Loucy (cell line): ENCODE measurements around the gene GORAB.

Experiments
- H2AFZ ChIP-seq: fragments of 200-600 bp; sonication (generic); 2 replicates; pipeline ENCODE4 v1.6.0; 2016; ENCODE audit warnings: antibody characterized with exemption, mild to moderate bottlenecking, low read length, moderate library complexity
- H3F3A ChIP-seq: fragments of 200-600 bp; 2 replicates; pipeline ENCODE4 v1.6.0; 2016; ENCODE audit warnings: antibody characterized with exemption, low read depth, mild to moderate bottlenecking
- H3K27me3 ChIP-seq: fragments of 200-600 bp; sonication (generic); 2 replicates; pipeline ENCODE4 v1.6.1; 2014; ENCODE audit warnings: low read length, mild to moderate bottlenecking; ENCODE audit not compliant: insufficient read depth, poor library complexity, severe bottlenecking
- H3K36me3 ChIP-seq: fragments of 200-600 bp; sonication (generic); 2 replicates; pipeline ENCODE4 v1.6.1; 2016; ENCODE audit warnings: low read length; ENCODE audit not compliant: insufficient read depth
- H3K4me1 ChIP-seq: fragments of 200-600 bp; sonication (generic); 2 replicates; pipeline ENCODE4 v1.5.1; 2014; ENCODE audit warnings: low read length, mild to moderate bottlenecking; ENCODE audit not compliant: insufficient read depth, poor library complexity, severe bottlenecking
- H3K4me2 ChIP-seq: fragments of 200-600 bp; sonication (generic); 2 replicates; pipeline ENCODE4 v1.6.0; 2014; ENCODE audit warnings: antibody characterized with exemption, low read length, low read depth, mild to moderate bottlenecking; ENCODE audit not compliant: poor library complexity, severe bottlenecking
- H3K4me3 ChIP-seq: fragments of 200-600 bp; sonication (generic); 2 replicates; pipeline ENCODE4 v1.5.1; 2014; ENCODE audit warnings: low read length, mild to moderate bottlenecking, mixed read lengths; ENCODE audit not compliant: poor library complexity, severe bottlenecking
- H3K79me2 ChIP-seq: fragments of 200-600 bp; sonication (generic); 2 replicates; pipeline ENCODE4 v1.6.1; 2014; ENCODE audit warnings: low read length; ENCODE audit not compliant: insufficient read depth
- H3K9ac ChIP-seq: fragments of 200-600 bp; sonication (generic); 2 replicates; pipeline ENCODE4 v1.6.0; 2014; ENCODE audit warnings: mild to moderate bottlenecking, low read depth, low read length, moderate library complexity; ENCODE audit not compliant: poor library complexity, severe bottlenecking
- H3K9me2 ChIP-seq: fragments of 200-600 bp; sonication (generic); replicated peaks from 2 replicates; pipeline ENCODE4 v1.6.1; 2016; ENCODE audit warnings: low read depth, low read length, mixed read lengths
- H3K9me3 ChIP-seq: fragments of 200-600 bp; sonication (generic); 2 replicates; pipeline ENCODE4 v1.6.1; 2014; ENCODE audit warnings: mild to moderate bottlenecking, antibody characterized with exemption, low read length, low read depth; ENCODE audit not compliant: insufficient read depth
- H4K20me1 ChIP-seq: fragments of 200-600 bp; sonication (generic); 2 replicates; pipeline ENCODE4 v1.6.0; 2014; ENCODE audit warnings: antibody characterized with exemption, low read length, mild to moderate bottlenecking; ENCODE audit not compliant: insufficient read depth, poor library complexity, severe bottlenecking
- EZH2phosphoT487 ChIP-seq: fragments of 200-600 bp; IDR thresholded peaks from 2 replicates; pipeline ENCODE4 v1.6.1; 2018; ENCODE audit warnings: antibody characterized with exemption, mild to moderate bottlenecking, moderate library complexity, borderline replicate concordance
- TF ChIP-seq, protein P1 (sequence below): fragments of 200-600 bp; sonication (generic); conservative IDR thresholded peaks from 2 replicates; pipeline ENCODE4 v1.5.1; 2014; ENCODE audit warnings: mild to moderate bottlenecking, antibody characterized with exemption, low read length

GORAB gene

DNA sequence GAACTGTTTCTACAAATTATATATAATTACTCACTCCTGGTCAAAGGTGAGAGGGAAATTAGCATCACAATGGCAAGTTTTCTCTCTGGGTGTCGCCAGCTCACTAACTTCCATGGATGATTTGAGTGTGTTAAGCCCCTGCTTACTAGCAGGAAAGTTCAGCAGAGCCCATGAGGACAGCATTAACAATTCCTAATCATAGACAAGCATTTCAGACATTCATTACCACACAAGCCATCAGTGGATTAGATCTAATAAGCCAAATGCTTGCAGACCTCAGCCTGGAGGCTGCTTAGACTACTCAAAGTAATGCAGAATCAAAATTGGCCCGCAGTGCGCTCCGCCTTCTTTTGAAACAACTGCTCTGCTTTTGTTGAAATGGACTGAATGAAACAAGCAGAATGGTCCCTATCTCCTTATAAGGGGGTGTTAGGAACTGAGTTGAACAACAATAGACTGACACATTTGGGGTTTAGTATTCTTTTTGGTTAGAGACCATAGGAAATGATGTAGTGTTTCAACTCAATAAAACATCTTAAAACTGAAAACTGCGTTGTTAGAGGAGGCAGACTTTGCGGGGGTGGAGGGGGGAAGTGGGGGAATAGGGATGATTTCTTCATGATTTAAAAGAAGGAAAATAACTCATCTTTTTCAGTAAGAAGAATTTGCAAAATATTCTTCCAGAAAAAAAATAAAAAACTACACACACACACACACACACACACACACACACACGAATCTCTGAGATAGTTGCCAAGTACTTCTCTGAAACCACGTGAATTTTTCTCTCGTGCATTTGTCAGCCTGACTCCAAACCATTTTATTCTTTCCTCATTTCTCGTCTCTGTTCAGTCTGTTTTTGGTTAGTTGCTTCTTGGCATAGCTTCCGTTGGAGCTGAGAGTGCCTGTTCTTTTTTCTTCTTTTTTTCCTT lies 54.6 kb downstream of the GORAB start:
- Histone ChIP-seq H3K4me1 (peaks cover 15% of the 10 kb centered on the region), H3K9ac (no peak overlapping the region), H3K4me3 (no peak overlapping the region), H3K27me3 (no peaks in the 10 kb centered on the region), H3K9me2 (no peaks in the 10 kb centered on the region), H3K9me3 (no peaks in the 10 kb centered on the region), H4K20me1 (no peaks in the 10 kb centered on the region), H2AFZ (peak overlapping the region; percentile 66), H3F3A (no peaks in the 10 kb centered on the region; the same call in 1 of the 2 replicates), H3K4me2 (no peak overlapping the region), H3K79me2 (no peaks in the 10 kb centered on the region), H3K36me3 (no peaks in the 10 kb centered on the region)
- TF ChIP-seq, protein P1, sequence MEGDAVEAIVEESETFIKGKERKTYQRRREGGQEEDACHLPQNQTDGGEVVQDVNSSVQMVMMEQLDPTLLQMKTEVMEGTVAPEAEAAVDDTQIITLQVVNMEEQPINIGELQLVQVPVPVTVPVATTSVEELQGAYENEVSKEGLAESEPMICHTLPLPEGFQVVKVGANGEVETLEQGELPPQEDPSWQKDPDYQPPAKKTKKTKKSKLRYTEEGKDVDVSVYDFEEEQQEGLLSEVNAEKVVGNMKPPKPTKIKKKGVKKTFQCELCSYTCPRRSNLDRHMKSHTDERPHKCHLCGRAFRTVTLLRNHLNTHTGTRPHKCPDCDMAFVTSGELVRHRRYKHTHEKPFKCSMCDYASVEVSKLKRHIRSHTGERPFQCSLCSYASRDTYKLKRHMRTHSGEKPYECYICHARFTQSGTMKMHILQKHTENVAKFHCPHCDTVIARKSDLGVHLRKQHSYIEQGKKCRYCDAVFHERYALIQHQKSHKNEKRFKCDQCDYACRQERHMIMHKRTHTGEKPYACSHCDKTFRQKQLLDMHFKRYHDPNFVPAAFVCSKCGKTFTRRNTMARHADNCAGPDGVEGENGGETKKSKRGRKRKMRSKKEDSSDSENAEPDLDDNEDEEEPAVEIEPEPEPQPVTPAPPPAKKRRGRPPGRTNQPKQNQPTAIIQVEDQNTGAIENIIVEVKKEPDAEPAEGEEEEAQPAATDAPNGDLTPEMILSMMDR, result no peak
- no peak for TF ChIP-seq EZH2phosphoT487

DNA sequence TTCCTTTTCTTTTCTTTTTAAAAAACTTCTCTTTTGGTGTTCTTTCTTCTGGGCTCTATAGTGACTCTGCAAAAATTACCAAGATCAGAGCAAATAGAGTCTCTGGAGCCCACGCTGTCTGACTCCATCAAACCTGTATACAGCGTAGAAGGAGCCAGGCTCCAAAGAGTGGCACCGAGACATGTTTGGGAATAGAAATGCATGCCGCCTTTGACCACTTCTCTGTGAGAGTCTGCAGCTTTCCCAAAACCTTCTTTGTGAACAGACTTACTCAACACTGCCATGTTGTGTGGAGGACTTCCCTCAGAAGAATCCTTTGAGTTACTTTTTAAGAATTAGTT lies 55.3 kb downstream of the GORAB start:
- H3K4me2 ChIP-seq, result no peak overlapping the region
- peaks cover 15% of the 10 kb centered on the region for H3K4me1 ChIP-seq
- H3K9ac ChIP-seq, result no peak overlapping the region
- no peaks in the 10 kb centered on the region for H3K36me3 ChIP-seq
- TF ChIP-seq, protein P1, result no peak
- TF ChIP-seq EZH2phosphoT487, result no peak
- H3K27me3 ChIP-seq, result no peaks in the 10 kb centered on the region
- no peaks in the 10 kb centered on the region; the same call in 1 of the 2 replicates for H3F3A ChIP-seq
- H3K9me3 ChIP-seq, result no peaks in the 10 kb centered on the region
- H3K4me3 ChIP-seq, result no peak overlapping the region
- no peaks in the 10 kb centered on the region for H3K79me2 ChIP-seq
- no peaks in the 10 kb centered on the region for H3K9me2 ChIP-seq
- H4K20me1 ChIP-seq, result no peaks in the 10 kb centered on the region
- no peak overlapping the region for H2AFZ ChIP-seq

DNA sequence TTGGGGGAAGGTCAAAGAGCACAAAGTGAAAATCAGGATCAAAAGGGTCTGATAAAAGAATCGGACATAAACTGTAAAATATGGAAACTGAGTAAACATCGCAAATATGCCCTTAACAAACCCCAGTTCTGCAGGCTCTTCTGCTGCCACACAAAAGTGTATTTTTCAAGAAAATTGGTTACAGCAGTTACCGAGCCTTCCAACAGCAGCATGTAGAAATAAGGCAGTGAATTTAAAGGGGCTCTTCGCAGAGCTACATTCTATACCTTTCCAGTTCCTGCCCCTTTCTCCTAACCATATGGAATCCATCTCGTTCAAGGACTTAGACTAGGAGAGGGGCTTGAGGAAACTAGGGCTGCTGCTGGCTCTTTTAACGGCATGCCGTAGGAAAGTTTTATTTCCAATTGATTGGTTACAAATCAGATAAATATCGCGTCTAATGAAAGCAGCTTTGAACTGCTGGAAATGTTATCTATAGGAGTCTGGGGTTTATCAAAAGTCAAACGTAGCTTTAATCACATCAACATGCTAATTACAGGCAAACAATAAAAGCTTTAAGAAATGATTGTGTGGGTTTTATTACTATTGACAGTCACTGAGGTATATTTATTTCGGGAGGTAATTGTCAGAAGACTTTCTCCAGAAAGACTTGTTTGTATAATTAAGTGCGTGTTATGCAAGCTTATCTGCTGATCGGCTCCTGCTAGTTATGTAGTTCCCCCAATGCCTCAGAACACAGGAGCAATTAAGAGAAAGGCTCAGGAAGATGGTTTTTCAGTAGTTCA lies 59.1 kb downstream of the GORAB start:
- no peaks in the 10 kb centered on the region for H3K36me3 ChIP-seq
- peaks cover 15% of the 10 kb centered on the region for H3K4me1 ChIP-seq
- no peak overlapping the region for H3K9ac ChIP-seq
- H3K4me3 ChIP-seq, result no peak overlapping the region
- H3K27me3 ChIP-seq, result no peaks in the 10 kb centered on the region
- no peaks in the 10 kb centered on the region for H4K20me1 ChIP-seq
- H3K4me2 ChIP-seq, result no peak overlapping the region
- H3K9me3 ChIP-seq, result no peaks in the 10 kb centered on the region
- TF ChIP-seq EZH2phosphoT487, result no peak
- TF ChIP-seq, protein P1, result no peak
- no peaks in the 10 kb centered on the region for H3K79me2 ChIP-seq
- no peaks in the 10 kb centered on the region for H3K9me2 ChIP-seq
- H3F3A ChIP-seq, result no peaks in the 10 kb centered on the region; the same call in 1 of the 2 replicates
- no peak overlapping the region for H2AFZ ChIP-seq
